ENCODE data around the gene WFIKKN1.

DNA sequence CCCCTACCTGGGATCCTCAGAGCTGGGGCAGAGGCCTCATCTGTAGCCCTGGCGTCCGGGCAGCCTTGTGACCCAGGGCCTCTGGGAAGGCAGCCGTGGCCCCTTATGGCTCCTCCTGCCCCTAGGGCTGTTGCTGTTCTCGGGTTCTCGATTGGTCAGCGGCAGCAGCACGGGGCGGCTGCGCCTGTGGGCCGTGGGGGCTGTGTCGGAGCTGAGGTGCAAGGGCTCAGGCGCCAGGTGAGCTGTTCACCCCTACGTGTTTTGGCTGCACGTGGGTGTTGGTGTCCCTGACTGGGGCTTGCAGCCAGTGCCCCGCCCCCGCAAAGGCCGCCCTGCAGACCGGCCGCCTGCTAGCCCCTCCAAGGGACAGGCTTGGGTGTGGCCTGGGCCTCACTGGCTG is 31.3 kb downstream of the WFIKKN1 start:
- TF ChIP-seq, protein P1, sequence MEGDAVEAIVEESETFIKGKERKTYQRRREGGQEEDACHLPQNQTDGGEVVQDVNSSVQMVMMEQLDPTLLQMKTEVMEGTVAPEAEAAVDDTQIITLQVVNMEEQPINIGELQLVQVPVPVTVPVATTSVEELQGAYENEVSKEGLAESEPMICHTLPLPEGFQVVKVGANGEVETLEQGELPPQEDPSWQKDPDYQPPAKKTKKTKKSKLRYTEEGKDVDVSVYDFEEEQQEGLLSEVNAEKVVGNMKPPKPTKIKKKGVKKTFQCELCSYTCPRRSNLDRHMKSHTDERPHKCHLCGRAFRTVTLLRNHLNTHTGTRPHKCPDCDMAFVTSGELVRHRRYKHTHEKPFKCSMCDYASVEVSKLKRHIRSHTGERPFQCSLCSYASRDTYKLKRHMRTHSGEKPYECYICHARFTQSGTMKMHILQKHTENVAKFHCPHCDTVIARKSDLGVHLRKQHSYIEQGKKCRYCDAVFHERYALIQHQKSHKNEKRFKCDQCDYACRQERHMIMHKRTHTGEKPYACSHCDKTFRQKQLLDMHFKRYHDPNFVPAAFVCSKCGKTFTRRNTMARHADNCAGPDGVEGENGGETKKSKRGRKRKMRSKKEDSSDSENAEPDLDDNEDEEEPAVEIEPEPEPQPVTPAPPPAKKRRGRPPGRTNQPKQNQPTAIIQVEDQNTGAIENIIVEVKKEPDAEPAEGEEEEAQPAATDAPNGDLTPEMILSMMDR (conservative IDR thresholded peaks at IDR 0.05; ENCODE audit: low read length) = no peak
- no peak for TF ChIP-seq EZH2phosphoT487 (IDR thresholded peaks at IDR 0.05; ENCODE audit: borderline replicate concordance, low read depth, low read length)
